Glomerular endothelial cell (primary cell): Measurements from ENCODE around the gene GSG1. TPM values are rescaled to one million over a fixed set of nuclear protein-coding genes. Genes with fewer than 3 reads are reported as not detected.
A peak's percentile ranks its signal among the peaks of the same experiment; 100 is the strongest.

Source experiments
- DNase-seq: peaks from one replicate; pipeline ENCODE4 v3.0.0-alpha.2; 2011; ENCODE audit warnings: low read depth, low spot score; ENCODE audit errors: extremely low read depth
- total RNA-seq: library from RNA; depleted of rRNA; stranded (reverse); fragments of >200 nt; gene quantifications from 2 replicates; pipeline ENCODE4 v1.2.3, GENCODE V29; 2015

Gene GSG1
- total RNA-seq, 1 donor from 2014 or later = not detected

GRCh38 chr12:13120413-13120812 is 16.9 kb upstream of the GSG1 start:
- no peak for DNase-seq

- DNase-seq = no peak
These were observed 16.4 kb upstream of the GSG1 start for GRCh38 chr12:13119826-13120225.

GRCh38 chr12:13117029-13117428 is 13.6 kb upstream of the GSG1 start:
- no peak for DNase-seq

GRCh38 chr12:13116259-13116658 is 12.8 kb upstream of the GSG1 start:
- no peak for DNase-seq

- DNase-seq = no peak
These were observed 11.0 kb upstream of the GSG1 start for GRCh38 chr12:13114251-13115052.

- DNase-seq = no peak
These were observed 9.5 kb upstream of the GSG1 start for GRCh38 chr12:13112968-13113367.

- DNase-seq = no peak
These were observed 3.2 kb upstream of the GSG1 start for GRCh38 chr12:13106666-13107065.

- DNase-seq = no peak
These were observed 2.3 kb upstream of the GSG1 start for GRCh38 chr12:13105781-13106180.

GRCh38 chr12:13104409-13104808 is 942 bp upstream of the GSG1 start:
- DNase-seq = no peak

GRCh38 chr12:13102461-13103195 is 839 bp downstream of the GSG1 start:
- no peak for DNase-seq

GRCh38 chr12:13101821-13102375 is 1.6 kb downstream of the GSG1 start:
- DNase-seq = no peak

- peak; percentile 84 for DNase-seq
These were observed 2.3 kb downstream of the GSG1 start for GRCh38 chr12:13100882-13101769.

- no peak for DNase-seq
These were observed 2.9 kb downstream of the GSG1 start for GRCh38 chr12:13100605-13100881.

GRCh38 chr12:13099844-13100604 is 3.4 kb downstream of the GSG1 start:
- DNase-seq = no peak

GRCh38 chr12:13099066-13099843 is 4.2 kb downstream of the GSG1 start:
- DNase-seq = no peak

GRCh38 chr12:13097491-13098011 is 5.9 kb downstream of the GSG1 start:
- DNase-seq = no peak

GRCh38 chr12:13095266-13095995 is 8.0 kb downstream of the GSG1 start:
- DNase-seq = no peak

GRCh38 chr12:13094367-13094766 is 9.1 kb downstream of the GSG1 start:
- no peak for DNase-seq

- DNase-seq = no peak
These were observed 9.6 kb downstream of the GSG1 start for GRCh38 chr12:13093848-13094220.
